ENCODE results near the gene TRIM39.

DNA sequence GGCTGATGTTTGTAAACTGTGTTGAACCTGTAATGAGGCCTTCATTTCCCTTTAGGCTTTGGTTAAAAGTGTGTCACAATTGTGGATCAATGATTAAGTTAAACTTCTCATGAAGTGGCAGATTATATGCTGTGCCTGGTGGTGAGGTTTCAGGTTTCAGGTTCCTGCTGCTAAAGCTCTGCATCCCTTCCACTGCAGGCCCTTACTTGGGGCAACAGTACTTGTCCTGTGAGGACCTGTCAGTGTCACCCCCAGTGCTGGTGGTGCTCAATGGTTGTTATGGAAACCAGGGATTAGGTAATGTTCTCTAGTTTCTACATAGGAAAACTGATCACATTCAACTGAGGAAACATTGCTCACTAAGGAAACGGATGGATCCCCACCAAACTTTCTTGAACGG, 36.7 kb downstream of the TRIM39 start:
- TF ChIP-seq POLR2A (IDR thresholded peaks at IDR 0.05) = no peak
- TF ChIP-seq, protein P1, sequence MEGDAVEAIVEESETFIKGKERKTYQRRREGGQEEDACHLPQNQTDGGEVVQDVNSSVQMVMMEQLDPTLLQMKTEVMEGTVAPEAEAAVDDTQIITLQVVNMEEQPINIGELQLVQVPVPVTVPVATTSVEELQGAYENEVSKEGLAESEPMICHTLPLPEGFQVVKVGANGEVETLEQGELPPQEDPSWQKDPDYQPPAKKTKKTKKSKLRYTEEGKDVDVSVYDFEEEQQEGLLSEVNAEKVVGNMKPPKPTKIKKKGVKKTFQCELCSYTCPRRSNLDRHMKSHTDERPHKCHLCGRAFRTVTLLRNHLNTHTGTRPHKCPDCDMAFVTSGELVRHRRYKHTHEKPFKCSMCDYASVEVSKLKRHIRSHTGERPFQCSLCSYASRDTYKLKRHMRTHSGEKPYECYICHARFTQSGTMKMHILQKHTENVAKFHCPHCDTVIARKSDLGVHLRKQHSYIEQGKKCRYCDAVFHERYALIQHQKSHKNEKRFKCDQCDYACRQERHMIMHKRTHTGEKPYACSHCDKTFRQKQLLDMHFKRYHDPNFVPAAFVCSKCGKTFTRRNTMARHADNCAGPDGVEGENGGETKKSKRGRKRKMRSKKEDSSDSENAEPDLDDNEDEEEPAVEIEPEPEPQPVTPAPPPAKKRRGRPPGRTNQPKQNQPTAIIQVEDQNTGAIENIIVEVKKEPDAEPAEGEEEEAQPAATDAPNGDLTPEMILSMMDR (IDR thresholded peaks at IDR 0.05) = no peak

All from body of pancreas (tissue), 4 donors.